ENCODE measurements around the gene CTBP2.
A peak's percentile ranks its signal among the peaks of the same experiment; 100 is the strongest.
"Not testable (repeated sequence)": the region's sequence is repeated elsewhere in the genome, so short reads cannot be mapped to it uniquely, and the experiment has no call there.

The CTBP2 gene

DNA sequence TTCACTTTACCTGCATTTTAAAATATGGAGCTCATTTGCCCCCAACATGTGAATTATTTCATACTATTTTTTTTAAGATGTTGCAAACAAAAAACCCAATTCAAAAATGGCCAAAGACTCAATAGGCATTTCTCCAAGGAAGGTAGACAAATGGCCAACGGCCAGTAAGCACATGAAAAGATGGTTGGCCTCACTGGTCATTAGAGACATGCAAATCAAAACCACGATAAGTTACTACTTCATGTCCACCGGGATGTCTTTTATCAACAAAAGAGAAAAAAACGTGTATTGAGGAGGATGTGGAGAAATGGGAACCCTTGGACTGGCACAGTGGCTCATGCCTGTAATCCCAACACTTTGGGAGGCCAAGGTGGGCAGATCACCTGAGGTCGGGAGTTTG, 3.4 kb upstream of the CTBP2 start:
- Histone ChIP-seq H3K9ac (ENCODE audit: low read depth, low read length, poor library complexity) (no peak overlapping the region), H3K23ac (ENCODE audit: low read depth, low read length, poor library complexity) (no peak overlapping the region), H3K4me1 (ENCODE audit: control insufficient read depth in 2 of 2, insufficient read depth in 1 of 2, low read depth in 1 of 2, low read length in 2 of 2) (peaks cover 0 to 6% of the 10 kb centered on the region in 2 donors), H2BK5ac (ENCODE audit: low read length) (no peak overlapping the region), H2BK120ac (ENCODE audit: low read depth, low read length) (no peak overlapping the region), H2AFZ (ENCODE audit: low read length) (no peak overlapping the region), H3K36me3 (replicated peaks in 1 of 2; ENCODE audit: control insufficient read depth in 2 of 2, insufficient read depth in 2 of 2, low read length in 2 of 2) (no peaks in the 10 kb centered on the region), H3K27ac (replicated peaks; ENCODE audit: low read length) (no peak overlapping the region), H3K4me3 (ENCODE audit: low read length in 2 of 2) (no peak overlapping the region), H3K79me1 (ENCODE audit: low read depth, low read length) (no peaks in the 10 kb centered on the region), H3K27me3 (ENCODE audit: control insufficient read depth in 3 of 3, insufficient read depth in 3 of 3, low read depth in 1 of 3, low read length in 3 of 3) (peaks cover 0 to 4% (median 0%) of the 10 kb centered on the region in 3 experiments), H4K91ac (ENCODE audit: low read depth, low read length, poor library complexity) (no peak overlapping the region), H2BK12ac (ENCODE audit: low read length) (no peak overlapping the region), H2AK5ac (ENCODE audit: low read depth, low read length) (no peak overlapping the region), H3K18ac (ENCODE audit: low read length) (no peak overlapping the region), H3K4ac (ENCODE audit: low read length) (no peak overlapping the region), H2BK15ac (ENCODE audit: low read length) (no peak overlapping the region), H4K8ac (ENCODE audit: low read depth, low read length) (no peak overlapping the region), H3K14ac (ENCODE audit: low read length) (no peak overlapping the region), H3K4me2 (ENCODE audit: insufficient read depth, low read length, poor library complexity, severe bottlenecking) (no peak overlapping the region), H3K9me3 (replicated peaks in 1 of 2; ENCODE audit: control insufficient read depth in 2 of 2, insufficient read depth in 1 of 2, low read depth in 1 of 2, low read length in 2 of 2) (no peaks in the 10 kb centered on the region)
- DNase-seq (ENCODE audit: low spot score) = no peak
- WGBS, 2 donors (ENCODE audit: extremely low coverage in 2 of 2, insufficient read length in 2 of 2, insufficient replicate concordance in 1 of 2) = no CpG with 5 or more reads among the region's 5 CpGs

DNA sequence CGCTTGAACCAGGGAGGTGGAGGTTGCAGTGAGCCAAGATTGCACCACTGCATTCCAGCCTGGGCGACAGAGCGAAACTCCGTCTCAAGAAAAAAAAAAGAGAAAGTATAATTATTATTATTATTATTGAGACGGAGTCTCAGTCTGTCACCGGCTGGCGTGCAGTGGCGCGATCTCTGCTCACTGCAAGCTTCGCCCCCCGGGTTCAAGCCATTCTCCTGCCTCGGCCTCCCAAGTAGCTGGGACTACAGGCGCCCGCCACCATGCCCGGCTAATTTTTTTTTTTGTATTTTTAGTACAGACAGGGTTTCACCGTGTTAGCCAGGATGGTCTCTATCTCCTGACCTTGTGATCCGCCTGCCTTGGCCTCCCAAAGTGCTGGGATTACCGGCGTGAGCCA, 2.9 kb upstream of the CTBP2 start:
- not testable (repeated sequence) for H3K4me3 ChIP-seq (ENCODE audit: low read length in 2 of 2); H3K9ac ChIP-seq (ENCODE audit: low read depth, low read length, poor library complexity); H3K4me1 ChIP-seq (ENCODE audit: control insufficient read depth in 2 of 2, insufficient read depth in 1 of 2, low read depth in 1 of 2, low read length in 2 of 2); H3K14ac ChIP-seq (ENCODE audit: low read length); H3K27ac ChIP-seq (replicated peaks; ENCODE audit: low read length); H3K18ac ChIP-seq (ENCODE audit: low read length); H3K23ac ChIP-seq (ENCODE audit: low read depth, low read length, poor library complexity); H2BK120ac ChIP-seq (ENCODE audit: low read depth, low read length); H4K8ac ChIP-seq (ENCODE audit: low read depth, low read length); H3K27me3 ChIP-seq (ENCODE audit: control insufficient read depth in 3 of 3, insufficient read depth in 3 of 3, low read depth in 1 of 3, low read length in 3 of 3); H2AFZ ChIP-seq (ENCODE audit: low read length); H2BK15ac ChIP-seq (ENCODE audit: low read length); H3K9me3 ChIP-seq (replicated peaks in 1 of 2; ENCODE audit: control insufficient read depth in 2 of 2, insufficient read depth in 1 of 2, low read depth in 1 of 2, low read length in 2 of 2); DNase-seq (ENCODE audit: low spot score); H4K91ac ChIP-seq (ENCODE audit: low read depth, low read length, poor library complexity); H3K4me2 ChIP-seq (ENCODE audit: insufficient read depth, low read length, poor library complexity, severe bottlenecking); H3K79me1 ChIP-seq (ENCODE audit: low read depth, low read length); H3K36me3 ChIP-seq (replicated peaks in 1 of 2; ENCODE audit: control insufficient read depth in 2 of 2, insufficient read depth in 2 of 2, low read length in 2 of 2); H3K4ac ChIP-seq (ENCODE audit: low read length); H2BK12ac ChIP-seq (ENCODE audit: low read length); H2BK5ac ChIP-seq (ENCODE audit: low read length); H2AK5ac ChIP-seq (ENCODE audit: low read depth, low read length)
- no CpG with 5 or more reads among the region's 19 CpGs for WGBS, 2 donors (ENCODE audit: extremely low coverage in 2 of 2, insufficient read length in 2 of 2, insufficient replicate concordance in 1 of 2)

DNA sequence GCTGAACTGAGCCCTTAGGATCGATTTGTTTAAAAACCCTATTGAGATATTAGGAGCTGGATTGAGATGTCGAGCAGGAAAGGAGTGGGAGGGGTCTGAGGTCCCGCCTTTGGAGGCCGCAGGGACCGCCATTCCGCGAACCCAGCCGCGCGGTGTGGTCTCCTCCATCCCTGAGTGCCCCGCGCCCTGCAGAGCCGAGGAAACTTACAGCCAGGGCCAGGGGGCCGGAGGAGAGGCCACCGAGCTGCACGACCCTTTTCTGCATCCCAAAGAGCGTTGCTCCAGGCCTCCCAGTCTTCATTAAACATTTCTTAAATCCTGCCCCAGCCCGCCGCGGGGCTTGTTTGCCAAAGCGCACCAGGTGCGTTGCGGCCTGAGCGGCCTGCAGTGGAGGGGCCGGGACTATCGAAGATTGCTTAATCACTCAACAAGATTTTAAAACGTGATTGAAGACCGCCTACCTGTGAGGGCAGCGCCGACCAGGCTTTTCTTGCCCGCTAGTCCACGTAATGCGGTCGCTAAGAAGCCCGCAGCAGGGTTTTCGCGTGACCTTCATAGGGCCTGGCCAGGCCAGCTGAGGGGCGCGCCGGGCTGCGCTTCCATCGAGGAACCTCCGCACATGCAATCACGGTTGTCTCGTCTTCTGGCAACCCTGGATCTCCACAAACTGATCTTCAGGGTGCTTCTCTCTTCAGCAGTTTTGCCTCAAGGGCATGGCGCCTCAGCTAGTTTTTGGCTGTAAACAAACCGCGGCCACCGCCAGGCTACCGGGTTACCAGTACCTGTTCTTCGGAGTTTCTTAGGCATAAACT, 2.0 kb upstream of the CTBP2 start:
- Histone ChIP-seq H3K27me3 (ENCODE audit: control insufficient read depth in 3 of 3, insufficient read depth in 3 of 3, low read depth in 1 of 3, low read length in 3 of 3) (no peaks in the 10 kb centered on the region), H2AK5ac (ENCODE audit: low read depth, low read length) (peak overlapping the region; percentile 36), H3K27ac (replicated peaks; ENCODE audit: low read length) (peak overlapping the region; percentile 100), H3K4me1 (ENCODE audit: control insufficient read depth in 2 of 2, insufficient read depth in 1 of 2, low read depth in 1 of 2, low read length in 2 of 2) (peaks cover 5 to 9% of the 10 kb centered on the region in 2 donors), H3K79me1 (ENCODE audit: low read depth, low read length) (no peaks in the 10 kb centered on the region), H3K14ac (ENCODE audit: low read length) (peak overlapping the region; percentile 7), H2BK5ac (ENCODE audit: low read length) (peak overlapping the region; percentile 77), H4K91ac (ENCODE audit: low read depth, low read length, poor library complexity) (no peak overlapping the region), H3K36me3 (replicated peaks in 1 of 2; ENCODE audit: control insufficient read depth in 2 of 2, insufficient read depth in 2 of 2, low read length in 2 of 2) (no peaks in the 10 kb centered on the region), H3K9ac (ENCODE audit: low read depth, low read length, poor library complexity) (peak overlapping the region; percentile 47), H2BK12ac (ENCODE audit: low read length) (no peak overlapping the region), H3K9me3 (replicated peaks in 1 of 2; ENCODE audit: control insufficient read depth in 2 of 2, insufficient read depth in 1 of 2, low read depth in 1 of 2, low read length in 2 of 2) (no peaks in the 10 kb centered on the region), H3K18ac (ENCODE audit: low read length) (peak overlapping the region; percentile 98), H2BK15ac (ENCODE audit: low read length) (peak overlapping the region; percentile 88), H2AFZ (ENCODE audit: low read length) (peak overlapping the region; percentile 96), H2BK120ac (ENCODE audit: low read depth, low read length) (peak overlapping the region; percentile 76), H3K4me2 (ENCODE audit: insufficient read depth, low read length, poor library complexity, severe bottlenecking) (peak overlapping the region; percentile 91), H3K4me3 (ENCODE audit: low read length in 2 of 2) (peak overlapping the region; percentile 81 to 84), H3K23ac (ENCODE audit: low read depth, low read length, poor library complexity) (no peak overlapping the region), H3K4ac (ENCODE audit: low read length) (peak overlapping the region; percentile 89), H4K8ac (ENCODE audit: low read depth, low read length) (no peak overlapping the region)
- no peak for DNase-seq (ENCODE audit: low spot score)
- WGBS, 2 donors (ENCODE audit: extremely low coverage in 2 of 2, insufficient read length in 2 of 2, insufficient replicate concordance in 1 of 2) = no CpG with 5 or more reads among the region's 51 CpGs

DNA sequence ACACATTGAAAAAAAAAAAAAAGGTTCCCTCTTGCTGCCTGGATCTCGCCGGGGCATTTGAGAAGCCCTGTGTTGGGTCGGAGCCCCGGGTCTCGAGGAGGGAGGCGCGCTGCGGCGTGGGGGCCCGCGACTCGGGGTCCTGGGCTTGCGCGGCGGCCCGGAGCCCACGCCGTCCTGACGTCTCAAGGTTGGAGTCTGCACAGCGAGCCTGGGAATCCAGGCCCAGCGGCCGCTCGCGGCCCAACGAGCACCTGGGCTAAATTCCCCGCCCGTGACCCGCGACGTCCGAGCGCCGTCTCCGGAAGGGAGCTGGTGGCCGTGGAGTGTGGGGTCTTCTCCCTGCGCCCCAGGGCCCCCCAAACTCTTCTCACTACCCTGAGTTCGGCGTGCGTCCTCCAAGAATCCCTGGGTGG, 1.4 kb upstream of the CTBP2 start:
- Histone ChIP-seq H2AFZ (ENCODE audit: low read length) (peak overlapping the region; percentile 96), H3K18ac (ENCODE audit: low read length) (peak overlapping the region; percentile 98), H2AK5ac (ENCODE audit: low read depth, low read length) (peak overlapping the region; percentile 36), H2BK120ac (ENCODE audit: low read depth, low read length) (peak overlapping the region; percentile 29), H3K27ac (replicated peaks; ENCODE audit: low read length) (peak overlapping the region; percentile 100), H4K8ac (ENCODE audit: low read depth, low read length) (no peak overlapping the region), H3K4me2 (ENCODE audit: insufficient read depth, low read length, poor library complexity, severe bottlenecking) (peak overlapping the region; percentile 91), H3K4ac (ENCODE audit: low read length) (no peak overlapping the region), H3K4me1 (ENCODE audit: control insufficient read depth in 2 of 2, insufficient read depth in 1 of 2, low read depth in 1 of 2, low read length in 2 of 2) (peaks cover 11 to 13% of the 10 kb centered on the region in 2 donors), H3K23ac (ENCODE audit: low read depth, low read length, poor library complexity) (peak overlapping the region; percentile 65), H3K27me3 (ENCODE audit: control insufficient read depth in 3 of 3, insufficient read depth in 3 of 3, low read depth in 1 of 3, low read length in 3 of 3) (no peaks in the 10 kb centered on the region), H3K36me3 (replicated peaks in 1 of 2; ENCODE audit: control insufficient read depth in 2 of 2, insufficient read depth in 2 of 2, low read length in 2 of 2) (no peaks in the 10 kb centered on the region), H2BK12ac (ENCODE audit: low read length) (no peak overlapping the region), H3K9me3 (replicated peaks in 1 of 2; ENCODE audit: control insufficient read depth in 2 of 2, insufficient read depth in 1 of 2, low read depth in 1 of 2, low read length in 2 of 2) (no peaks in the 10 kb centered on the region), H2BK5ac (ENCODE audit: low read length) (peak overlapping the region; percentile 77), H2BK15ac (ENCODE audit: low read length) (peak overlapping the region; percentile 88), H3K14ac (ENCODE audit: low read length) (no peak overlapping the region), H4K91ac (ENCODE audit: low read depth, low read length, poor library complexity) (no peak overlapping the region), H3K79me1 (ENCODE audit: low read depth, low read length) (no peaks in the 10 kb centered on the region), H3K4me3 (ENCODE audit: low read length in 2 of 2) (peak overlapping the region; percentile 81 to 84), H3K9ac (ENCODE audit: low read depth, low read length, poor library complexity) (peak overlapping the region; percentile 91)
- DNase-seq (ENCODE audit: low spot score) = no peak
- no CpG with 5 or more reads among the region's 39 CpGs for WGBS, 2 donors (ENCODE audit: extremely low coverage in 2 of 2, insufficient read length in 2 of 2, insufficient replicate concordance in 1 of 2)
